Stomach (tissue), 4 donors: ENCODE measurements around the gene ARMH1.

Source experiments
- EP300 ChIP-seq: sonication (generic); formaldehyde crosslinking; IDR thresholded peaks from one replicate; pipeline ENCODE4 v1.6.1; 2017; ENCODE audit warnings: antibody characterized with exemption
- POLR2AphosphoS5 ChIP-seq, 3 donors: sonication (generic); formaldehyde crosslinking; IDR thresholded peaks; one replicate each; pipeline ENCODE4 v1.6.1; 2016; ENCODE audit warnings: antibody characterized with exemption in 3 of 3
- TF ChIP-seq, protein P1 (sequence below), 7 experiments: fragments of 450-650 bp in 4 of 7; fragments of 200-600 bp in 3 of 7; sonication (generic) in 3 of 7; IDR thresholded peaks; one replicate each; pipeline ENCODE4 v1.5.1; 2016 to 2019; ENCODE audit warnings: antibody characterized with exemption in 7 of 7, control low read depth in 2 of 7, mild to moderate bottlenecking in 1 of 7

GRCh38 chr1:44643721-44644334 is 30.7 kb upstream of the ARMH1 start:
- TF ChIP-seq, protein P1, sequence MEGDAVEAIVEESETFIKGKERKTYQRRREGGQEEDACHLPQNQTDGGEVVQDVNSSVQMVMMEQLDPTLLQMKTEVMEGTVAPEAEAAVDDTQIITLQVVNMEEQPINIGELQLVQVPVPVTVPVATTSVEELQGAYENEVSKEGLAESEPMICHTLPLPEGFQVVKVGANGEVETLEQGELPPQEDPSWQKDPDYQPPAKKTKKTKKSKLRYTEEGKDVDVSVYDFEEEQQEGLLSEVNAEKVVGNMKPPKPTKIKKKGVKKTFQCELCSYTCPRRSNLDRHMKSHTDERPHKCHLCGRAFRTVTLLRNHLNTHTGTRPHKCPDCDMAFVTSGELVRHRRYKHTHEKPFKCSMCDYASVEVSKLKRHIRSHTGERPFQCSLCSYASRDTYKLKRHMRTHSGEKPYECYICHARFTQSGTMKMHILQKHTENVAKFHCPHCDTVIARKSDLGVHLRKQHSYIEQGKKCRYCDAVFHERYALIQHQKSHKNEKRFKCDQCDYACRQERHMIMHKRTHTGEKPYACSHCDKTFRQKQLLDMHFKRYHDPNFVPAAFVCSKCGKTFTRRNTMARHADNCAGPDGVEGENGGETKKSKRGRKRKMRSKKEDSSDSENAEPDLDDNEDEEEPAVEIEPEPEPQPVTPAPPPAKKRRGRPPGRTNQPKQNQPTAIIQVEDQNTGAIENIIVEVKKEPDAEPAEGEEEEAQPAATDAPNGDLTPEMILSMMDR (IDR thresholded peaks at IDR 0.05), result no peak
- TF ChIP-seq POLR2AphosphoS5 (IDR thresholded peaks at IDR 0.05), result no peak
- no peak for TF ChIP-seq EP300
